Gastroesophageal sphincter (tissue), 3 donors: Measurements from ENCODE around the gene REPS2.

Source experiments
- EP300 ChIP-seq: sonication (generic); formaldehyde crosslinking; IDR thresholded peaks from one replicate; pipeline ENCODE4 v1.6.1; 2017; ENCODE audit warnings: antibody characterized with exemption, mild to moderate bottlenecking
- POLR2A ChIP-seq, 2 donors: fragments of 450-650 bp; IDR thresholded peaks; one replicate each; pipeline ENCODE4 v1.6.1; 2017; ENCODE audit warnings: antibody characterized with exemption in 2 of 2, mild to moderate bottlenecking in 2 of 2, moderate library complexity in 1 of 2
- TF ChIP-seq, protein P1 (sequence below), 4 experiments: fragments of 200-600 bp in 2 of 4; fragments of 450-650 bp in 2 of 4; sonication (generic) in 1 of 4; IDR thresholded peaks; one replicate each; pipeline ENCODE4 v1.5.1; 2017 to 2019; ENCODE audit warnings: antibody characterized with exemption in 4 of 4, mild to moderate bottlenecking in 2 of 4, moderate library complexity in 2 of 4

DNA sequence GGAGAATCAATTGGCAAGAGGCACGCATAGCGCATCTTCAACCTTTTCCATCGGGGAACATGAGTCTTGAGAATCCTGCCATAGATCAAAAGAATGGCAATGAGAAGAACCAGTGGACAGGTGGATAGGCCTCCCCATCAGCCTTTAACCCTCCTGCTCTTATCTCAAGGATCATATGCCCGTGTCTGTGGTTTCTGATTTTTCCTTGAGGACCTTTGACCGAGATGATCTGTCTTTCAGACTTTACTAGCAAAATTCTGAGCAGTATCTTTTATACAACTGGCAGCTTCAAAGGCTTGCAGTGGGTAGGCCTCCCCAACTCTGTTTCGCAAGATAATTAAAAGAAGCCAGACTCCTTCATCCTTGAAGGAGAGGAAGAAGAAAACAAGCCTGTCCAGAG lies 174.4 kb downstream of the REPS2 start:
- TF ChIP-seq, protein P1, sequence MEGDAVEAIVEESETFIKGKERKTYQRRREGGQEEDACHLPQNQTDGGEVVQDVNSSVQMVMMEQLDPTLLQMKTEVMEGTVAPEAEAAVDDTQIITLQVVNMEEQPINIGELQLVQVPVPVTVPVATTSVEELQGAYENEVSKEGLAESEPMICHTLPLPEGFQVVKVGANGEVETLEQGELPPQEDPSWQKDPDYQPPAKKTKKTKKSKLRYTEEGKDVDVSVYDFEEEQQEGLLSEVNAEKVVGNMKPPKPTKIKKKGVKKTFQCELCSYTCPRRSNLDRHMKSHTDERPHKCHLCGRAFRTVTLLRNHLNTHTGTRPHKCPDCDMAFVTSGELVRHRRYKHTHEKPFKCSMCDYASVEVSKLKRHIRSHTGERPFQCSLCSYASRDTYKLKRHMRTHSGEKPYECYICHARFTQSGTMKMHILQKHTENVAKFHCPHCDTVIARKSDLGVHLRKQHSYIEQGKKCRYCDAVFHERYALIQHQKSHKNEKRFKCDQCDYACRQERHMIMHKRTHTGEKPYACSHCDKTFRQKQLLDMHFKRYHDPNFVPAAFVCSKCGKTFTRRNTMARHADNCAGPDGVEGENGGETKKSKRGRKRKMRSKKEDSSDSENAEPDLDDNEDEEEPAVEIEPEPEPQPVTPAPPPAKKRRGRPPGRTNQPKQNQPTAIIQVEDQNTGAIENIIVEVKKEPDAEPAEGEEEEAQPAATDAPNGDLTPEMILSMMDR (IDR thresholded peaks at IDR 0.05), result no peak
- TF ChIP-seq POLR2A (IDR thresholded peaks at IDR 0.05) (no peak), EP300 (no peak)
